Astrocyte of the spinal cord (primary cell): ENCODE measurements around the gene SERINC5.
A peak's percentile ranks its signal among the peaks of the same experiment; 100 is the strongest.
"Not testable (repeated sequence)": the region's sequence is repeated elsewhere in the genome, so short reads cannot be mapped to it uniquely, and the experiment has no call there.

Experiments
- DNase-seq: peaks from one replicate; pipeline ENCODE4 v3.0.0; 2011; ENCODE audit warnings: low read depth, low spot score
- H3K4me3 ChIP-seq: 2 replicates; pipeline ENCODE4 v1.5.1; 2011; ENCODE audit warnings: low read depth, mild to moderate bottlenecking, low read length, moderate library complexity
- in situ Hi-C: cut with HindIII; loops from 2 replicates; pipeline ENCODE4 v1.10.0; 2017; ENCODE audit warnings: low sequenced_read_pairs
- TF ChIP-seq, protein P1 (sequence below): IDR thresholded peaks from 2 replicates; pipeline ENCODE4 v1.5.1; 2012; ENCODE audit warnings: low read depth, mild to moderate bottlenecking, low read length, inconsistent platforms

Gene SERINC5

DNA sequence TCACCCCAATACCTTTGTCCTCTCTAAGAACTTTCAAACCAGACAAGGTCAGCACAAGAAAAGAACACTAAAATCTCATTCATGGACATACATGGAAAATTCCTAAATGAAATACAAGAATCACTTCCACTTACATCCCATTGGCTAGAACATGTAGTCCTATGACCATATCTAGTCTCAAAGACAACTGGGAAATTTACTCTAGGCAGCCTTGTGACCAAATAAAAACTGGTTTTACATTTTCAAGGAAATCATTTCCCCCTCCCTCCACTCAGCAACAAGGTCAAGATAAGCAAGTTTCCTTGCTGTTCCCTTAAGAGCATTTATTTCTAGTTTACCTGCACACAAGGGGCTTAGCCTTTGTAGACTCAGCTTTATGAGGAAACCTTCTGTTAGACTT lies 20.3 kb upstream of the SERINC5 start:
- in situ Hi-C loops = no loop called here
- TF ChIP-seq, protein P1, sequence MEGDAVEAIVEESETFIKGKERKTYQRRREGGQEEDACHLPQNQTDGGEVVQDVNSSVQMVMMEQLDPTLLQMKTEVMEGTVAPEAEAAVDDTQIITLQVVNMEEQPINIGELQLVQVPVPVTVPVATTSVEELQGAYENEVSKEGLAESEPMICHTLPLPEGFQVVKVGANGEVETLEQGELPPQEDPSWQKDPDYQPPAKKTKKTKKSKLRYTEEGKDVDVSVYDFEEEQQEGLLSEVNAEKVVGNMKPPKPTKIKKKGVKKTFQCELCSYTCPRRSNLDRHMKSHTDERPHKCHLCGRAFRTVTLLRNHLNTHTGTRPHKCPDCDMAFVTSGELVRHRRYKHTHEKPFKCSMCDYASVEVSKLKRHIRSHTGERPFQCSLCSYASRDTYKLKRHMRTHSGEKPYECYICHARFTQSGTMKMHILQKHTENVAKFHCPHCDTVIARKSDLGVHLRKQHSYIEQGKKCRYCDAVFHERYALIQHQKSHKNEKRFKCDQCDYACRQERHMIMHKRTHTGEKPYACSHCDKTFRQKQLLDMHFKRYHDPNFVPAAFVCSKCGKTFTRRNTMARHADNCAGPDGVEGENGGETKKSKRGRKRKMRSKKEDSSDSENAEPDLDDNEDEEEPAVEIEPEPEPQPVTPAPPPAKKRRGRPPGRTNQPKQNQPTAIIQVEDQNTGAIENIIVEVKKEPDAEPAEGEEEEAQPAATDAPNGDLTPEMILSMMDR = no peak
- DNase-seq = no peak
- no peak overlapping the region for H3K4me3 ChIP-seq

DNA sequence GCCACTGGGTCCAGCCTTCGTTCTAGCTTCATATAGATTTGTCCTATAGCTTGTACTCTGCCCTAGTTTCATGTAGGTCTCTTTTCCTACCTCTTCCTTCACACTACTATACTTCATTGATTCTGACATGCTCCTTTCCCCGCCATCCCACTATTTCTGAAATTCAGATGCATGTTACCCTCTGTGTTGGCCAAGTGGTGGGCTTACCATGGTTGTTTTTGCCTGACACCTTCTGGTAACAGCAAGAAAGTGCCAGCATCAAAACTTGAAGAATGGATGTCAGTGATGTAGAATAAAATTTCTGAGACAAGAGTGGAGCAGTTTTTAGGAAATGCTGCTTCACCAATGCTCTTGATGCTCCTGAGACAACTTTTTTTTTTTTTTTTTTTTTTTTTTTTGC lies 19.5 kb upstream of the SERINC5 start:
- in situ Hi-C loops = no loop called here
- TF ChIP-seq, protein P1 = peak; percentile 61
- peak; percentile 21 for DNase-seq
- H3K4me3 ChIP-seq = no peak overlapping the region

DNA sequence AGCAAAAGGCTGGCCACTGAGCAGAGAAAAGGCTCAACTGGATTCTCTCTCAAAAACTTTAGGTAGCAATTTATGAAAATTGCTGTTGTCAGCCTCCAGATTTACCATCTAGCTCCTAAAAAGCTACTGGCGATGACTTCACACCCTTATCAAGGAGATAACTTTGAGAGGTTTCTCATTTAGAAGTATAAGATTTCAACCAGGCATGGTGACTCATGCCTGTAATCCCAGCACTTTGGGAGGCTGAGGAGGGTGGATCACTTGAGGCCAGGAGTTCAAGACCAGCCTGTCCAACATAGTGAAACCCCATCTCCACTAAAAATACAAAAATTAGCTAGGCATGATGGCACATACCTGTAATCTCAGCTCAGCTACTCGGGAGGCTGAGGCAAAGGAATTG lies 14.7 kb upstream of the SERINC5 start:
- in situ Hi-C loops, H3K4me3 ChIP-seq, DNase-seq: not testable (repeated sequence)

DNA sequence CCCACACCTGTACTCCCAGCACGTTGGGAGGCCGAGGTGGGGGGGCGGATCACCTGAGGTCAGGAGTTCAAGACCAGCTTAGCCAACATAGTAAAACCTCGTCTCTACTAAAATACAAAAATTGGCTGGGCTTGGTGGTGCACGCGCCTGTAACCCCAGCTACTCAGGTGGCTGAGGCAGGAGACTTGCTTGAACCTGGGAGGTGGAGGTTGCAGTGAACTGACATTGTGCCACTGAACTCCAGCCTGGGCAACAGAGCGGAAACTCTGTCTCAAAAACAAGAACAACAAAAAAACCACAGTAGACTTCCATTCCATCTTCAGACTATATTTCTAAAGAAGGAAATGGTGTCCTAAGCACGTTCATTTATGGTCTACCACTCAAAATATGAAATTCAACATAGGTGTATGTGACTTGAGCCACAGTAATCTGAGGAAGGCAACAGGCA lies 14.2 kb upstream of the SERINC5 start:
- in situ Hi-C loops = no loop called here
- TF ChIP-seq, protein P1 = no peak
- DNase-seq = no peak
- no peak overlapping the region for H3K4me3 ChIP-seq

DNA sequence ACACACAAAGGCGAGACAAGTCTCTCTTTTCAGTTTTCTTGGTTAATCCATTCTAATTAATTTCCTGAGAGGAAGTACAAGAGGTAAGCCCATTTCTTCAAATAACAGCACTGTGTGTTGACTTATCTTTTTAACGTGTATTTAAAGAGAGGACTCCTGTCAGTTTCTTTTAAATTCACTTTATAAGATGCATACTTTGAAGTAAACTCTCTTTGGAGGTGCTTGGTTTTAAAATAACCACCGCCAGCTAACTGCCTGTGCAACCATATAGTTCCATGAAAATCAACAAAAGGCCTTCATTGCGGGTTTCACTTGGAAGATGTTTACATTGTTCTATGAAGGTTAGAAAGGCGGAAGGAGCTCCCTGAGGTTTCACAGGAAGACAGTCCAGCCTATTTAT lies 13.1 kb upstream of the SERINC5 start:
- TF ChIP-seq, protein P1 = no peak
- in situ Hi-C loops = no loop called here
- no peak overlapping the region for H3K4me3 ChIP-seq
- no peak for DNase-seq

DNA sequence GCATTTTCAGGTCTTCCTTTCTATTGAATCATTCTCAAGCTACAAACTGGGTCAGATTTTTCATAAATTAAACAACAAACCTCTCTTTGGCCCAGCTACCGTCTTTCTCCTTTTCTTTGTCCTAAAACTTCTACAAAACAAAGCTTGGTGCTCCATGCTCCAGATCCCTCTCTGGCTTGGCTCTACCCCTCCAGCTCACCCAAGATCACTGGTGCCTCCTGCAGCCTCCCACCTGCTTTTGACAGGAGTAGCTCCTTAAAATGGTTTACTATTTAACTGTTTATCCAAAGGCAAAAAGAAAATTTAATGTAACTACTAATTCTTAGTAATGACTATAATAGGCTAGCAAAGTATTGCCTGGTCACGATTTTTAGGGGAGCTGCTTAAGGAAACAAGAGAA lies 10.7 kb upstream of the SERINC5 start:
- TF ChIP-seq, protein P1 = no peak

DNA sequence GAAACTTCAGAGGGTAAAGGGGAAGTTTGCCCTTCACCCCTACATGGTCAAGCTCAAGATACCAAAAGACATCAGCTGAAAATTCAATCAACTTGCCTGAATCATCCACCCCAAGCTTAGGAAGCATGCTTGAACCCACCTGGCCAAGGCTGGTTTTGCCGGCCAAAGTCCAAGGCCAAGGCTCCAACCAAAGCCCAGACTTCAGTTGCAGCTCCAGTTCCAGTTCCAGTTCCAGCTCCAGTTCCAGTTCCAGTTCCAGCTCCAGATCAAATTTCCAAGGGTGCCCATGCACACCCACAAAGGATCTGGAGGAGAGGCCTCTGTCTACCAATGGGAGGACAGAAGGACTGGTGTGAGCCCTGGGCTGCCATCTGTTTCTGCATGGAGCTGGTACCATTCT lies 4.6 kb upstream of the SERINC5 start:
- H3K4me3 ChIP-seq = no peak overlapping the region
- DNase-seq = no peak
- in situ Hi-C loops = no loop called here
- TF ChIP-seq, protein P1 = no peak

More for the DNA sequence above, 10.7 kb upstream of the SERINC5 start:
- no peak for DNase-seq
- H3K4me3 ChIP-seq = no peak overlapping the region
- in situ Hi-C loops = no loop called here
